ENCODE data around the gene SYDE1. TPM values are rescaled to one million over a fixed set of nuclear protein-coding genes. Genes with fewer than 3 reads are reported as not detected.

SYDE1 gene
- total RNA-seq, 1 experiment from 2014 or later = 4.4 TPM

GRCh38 chr19:15144046-15144646, 36.9 kb downstream of the SYDE1 start:
- Histone ChIP-seq H3K4me1 (no peaks in the 10 kb centered on the region), H3K4me3 (ENCODE audit: low read depth, low read length) (no peak overlapping the region), H3K27me3 (replicated peaks; ENCODE audit: control insufficient read depth, insufficient read depth, low read length) (no peaks in the 10 kb centered on the region), H3K9me3 (no peaks in the 10 kb centered on the region), H3K36me3 (ENCODE audit: control insufficient read depth, insufficient read depth, low read length) (no peaks in the 10 kb centered on the region)
- no peak overlapping the region for H3K27ac Mint-ChIP-seq (ENCODE audit: unreplicated experiment)
- ChIA-PET CTCF (no interaction called here), POLR2A (no interaction called here)
- TF ChIP-seq CTCF (IDR thresholded peaks at IDR 0.05; ENCODE audit: insufficient read depth in 1 of 2, low read depth in 1 of 2, low read length in 1 of 2, severe bottlenecking in 1 of 2, unreplicated experiment in 1 of 2) = no peak
- H3K4me3 Mint-ChIP-seq (ENCODE audit: unreplicated experiment) = no peak overlapping the region
- intact Hi-C loops (cut with micrococcal nuclease; ENCODE audit: unreplicated experiment) = no loop called here
- H3K4me1 Mint-ChIP-seq (ENCODE audit: low read depth, unreplicated experiment) = no peaks in the 10 kb centered on the region
- no peaks in the 10 kb centered on the region for H3K36me3 Mint-ChIP-seq (ENCODE audit: insufficient read depth, unreplicated experiment)
- no peaks in the 10 kb centered on the region for H3K9me3 Mint-ChIP-seq (ENCODE audit: unreplicated experiment)
- peaks cover 7% of the 10 kb centered on the region for H3K27me3 Mint-ChIP-seq (ENCODE audit: insufficient read depth, unreplicated experiment)
- DNase-seq = no peak
- no TSS peak for BruUV-seq (replicated peaks)

- intact Hi-C loops (cut with micrococcal nuclease; ENCODE audit: unreplicated experiment) = no loop called here
- no peak for DNase-seq
- no peak for TF ChIP-seq CTCF (IDR thresholded peaks at IDR 0.05; ENCODE audit: insufficient read depth in 1 of 2, low read depth in 1 of 2, low read length in 1 of 2, severe bottlenecking in 1 of 2, unreplicated experiment in 1 of 2)
- Histone ChIP-seq H3K36me3 (ENCODE audit: control insufficient read depth, insufficient read depth, low read length) (no peaks in the 10 kb centered on the region), H3K9me3 (no peaks in the 10 kb centered on the region), H3K4me3 (ENCODE audit: low read depth, low read length) (no peak overlapping the region), H3K4me1 (no peaks in the 10 kb centered on the region), H3K27me3 (replicated peaks; ENCODE audit: control insufficient read depth, insufficient read depth, low read length) (no peaks in the 10 kb centered on the region)
- POLR2A ChIA-PET = no interaction called here
- no peaks in the 10 kb centered on the region for H3K4me1 Mint-ChIP-seq (ENCODE audit: low read depth, unreplicated experiment)
- H3K9me3 Mint-ChIP-seq (ENCODE audit: unreplicated experiment) = no peaks in the 10 kb centered on the region
- H3K27ac Mint-ChIP-seq (ENCODE audit: unreplicated experiment) = no peak overlapping the region
- CTCF ChIA-PET = no interaction called here
- no peak overlapping the region for H3K4me3 Mint-ChIP-seq (ENCODE audit: unreplicated experiment)
- no TSS peak for BruUV-seq (replicated peaks)
- H3K27me3 Mint-ChIP-seq (ENCODE audit: insufficient read depth, unreplicated experiment) = peaks cover 3% of the 10 kb centered on the region
- H3K36me3 Mint-ChIP-seq (ENCODE audit: insufficient read depth, unreplicated experiment) = no peaks in the 10 kb centered on the region
Observed at GRCh38 chr19:15147090-15147489, 39.9 kb downstream of the SYDE1 start.

- H3K27me3 ChIP-seq (replicated peaks; ENCODE audit: control insufficient read depth, insufficient read depth, low read length) = no peaks in the 10 kb centered on the region
- intact Hi-C loops (cut with micrococcal nuclease; ENCODE audit: unreplicated experiment) = loop anchor here (1.0 kb wide), 1 partner anchor 57 kb away; no protein-coding TSS in a partner anchor
- no TSS peak for BruUV-seq (replicated peaks)
- Mint-ChIP-seq H3K4me3 (ENCODE audit: unreplicated experiment) (no peak overlapping the region), H3K27me3 (ENCODE audit: insufficient read depth, unreplicated experiment) (peaks cover 3% of the 10 kb centered on the region), H3K27ac (ENCODE audit: unreplicated experiment) (no peak overlapping the region), H3K9me3 (ENCODE audit: unreplicated experiment) (peaks cover 8% of the 10 kb centered on the region), H3K36me3 (ENCODE audit: insufficient read depth, unreplicated experiment) (no peaks in the 10 kb centered on the region), H3K4me1 (ENCODE audit: low read depth, unreplicated experiment) (no peaks in the 10 kb centered on the region)
- H3K36me3 ChIP-seq (ENCODE audit: control insufficient read depth, insufficient read depth, low read length) = no peaks in the 10 kb centered on the region
- ChIA-PET CTCF (interaction anchor here (0.6 to 1.9 kb wide), 4 partner anchors 25 to 416 kb away, joined by 6 to 9 read pairs (median 6); no protein-coding TSS in a partner anchor), POLR2A (no interaction called here)
- H3K4me3 ChIP-seq (ENCODE audit: low read depth, low read length) = no peak overlapping the region
- H3K9me3 ChIP-seq = 0 out of 2 replicates have a peak, but pooled peaks cover 4% of the 10 kb centered on the region
- H3K4me1 ChIP-seq = no peaks in the 10 kb centered on the region
- no peak for DNase-seq
- no peak for TF ChIP-seq CTCF (IDR thresholded peaks at IDR 0.05; ENCODE audit: insufficient read depth in 1 of 2, low read depth in 1 of 2, low read length in 1 of 2, severe bottlenecking in 1 of 2, unreplicated experiment in 1 of 2)
Observed at GRCh38 chr19:15149737-15150136, 42.5 kb downstream of the SYDE1 start.
